ENCODE data around the gene ITGA5.

ITGA5 gene

GRCh38 chr12:54407183-54407905 lies 11.7 kb downstream of the ITGA5 start:
- DNase-seq: no peak

GRCh38 chr12:54405573-54405972 lies 13.5 kb downstream of the ITGA5 start:
- DNase-seq: no peak

- no peak for DNase-seq
Observed at GRCh38 chr12:54405106-54405505, 14.0 kb downstream of the ITGA5 start.

- peak; percentile 86 for DNase-seq
Observed at GRCh38 chr12:54404061-54405004, 14.7 kb downstream of the ITGA5 start.

- DNase-seq: no peak
Observed at GRCh38 chr12:54401119-54401518, 17.9 kb downstream of the ITGA5 start.

- peak; percentile 94 for DNase-seq
Observed at GRCh38 chr12:54398995-54399793, 19.9 kb downstream of the ITGA5 start.

GRCh38 chr12:54398218-54398617 lies 20.8 kb downstream of the ITGA5 start:
- DNase-seq: no peak

GRCh38 chr12:54397157-54397556 lies 21.9 kb downstream of the ITGA5 start:
- DNase-seq: no peak

GRCh38 chr12:54395545-54395944 lies 23.5 kb downstream of the ITGA5 start:
- DNase-seq: no peak

- DNase-seq: no peak
Observed at GRCh38 chr12:54394986-54395385, 24.1 kb downstream of the ITGA5 start.

- DNase-seq: peak; percentile 77
Observed at GRCh38 chr12:54394281-54394719, 24.8 kb downstream of the ITGA5 start.

- no peak for DNase-seq
Observed at GRCh38 chr12:54393743-54394142, 25.3 kb downstream of the ITGA5 start.

GRCh38 chr12:54393207-54393609 lies 25.9 kb downstream of the ITGA5 start:
- DNase-seq: no peak

- DNase-seq: no peak
Observed at GRCh38 chr12:54392485-54393206, 26.4 kb downstream of the ITGA5 start.

- peak; percentile 78 for DNase-seq
Observed at GRCh38 chr12:54390668-54391551, 28.2 kb downstream of the ITGA5 start.

- DNase-seq: no peak
Observed at GRCh38 chr12:54390176-54390667, 28.8 kb downstream of the ITGA5 start.

GRCh38 chr12:54389607-54390175 lies 29.4 kb downstream of the ITGA5 start:
- DNase-seq: no peak

GRCh38 chr12:54389134-54389508 lies 29.9 kb downstream of the ITGA5 start:
- DNase-seq: no peak

GRCh38 chr12:54388237-54389133 lies 30.6 kb downstream of the ITGA5 start:
- DNase-seq: no peak

- no peak for DNase-seq
Observed at GRCh38 chr12:54387114-54387467, 32.0 kb downstream of the ITGA5 start.
